Neuronal stem cell (in vitro differentiated cells): ENCODE measurements around the gene DEXI.

Experiments used
- DNase-seq: peaks from one replicate; pipeline ENCODE4 v3.0.0-alpha.2; 2013; ENCODE audit warnings: low spot score
- H2AFZ ChIP-seq: one replicate; pipeline ENCODE4 v1.6.1; 2013; ENCODE audit warnings: mild to moderate bottlenecking, low read length, inconsistent platforms
- H2AK5ac ChIP-seq: 2 replicates; pipeline ENCODE4 v1.6.1; 2013; ENCODE audit warnings: low read depth, mild to moderate bottlenecking, inconsistent platforms, low read length, moderate library complexity, mixed read lengths
- H2BK120ac ChIP-seq: 2 replicates; pipeline ENCODE4 v1.6.1; 2013; ENCODE audit warnings: low read depth, mild to moderate bottlenecking, inconsistent platforms, low read length, moderate library complexity, mixed read lengths
- H2BK12ac ChIP-seq: one replicate; pipeline ENCODE4 v1.6.1; 2013; ENCODE audit warnings: low read length, inconsistent platforms
- H2BK15ac ChIP-seq: 2 replicates; pipeline ENCODE4 v1.6.1; 2013; ENCODE audit warnings: mild to moderate bottlenecking, low read length, inconsistent platforms, mixed read lengths
- H2BK5ac ChIP-seq: one replicate; pipeline ENCODE4 v1.6.1; 2013; ENCODE audit warnings: inconsistent platforms, mild to moderate bottlenecking, low read length, moderate library complexity
- H3K14ac ChIP-seq: one replicate; pipeline ENCODE4 v1.6.1; 2013; ENCODE audit warnings: low read length, inconsistent platforms
- H3K18ac ChIP-seq: 2 replicates; pipeline ENCODE4 v1.6.1; 2013; ENCODE audit warnings: low read length, inconsistent platforms
- H3K23ac ChIP-seq: 2 replicates; pipeline ENCODE4 v1.6.1; 2013; ENCODE audit warnings: low read depth, mild to moderate bottlenecking, mixed read lengths, low read length, inconsistent platforms; ENCODE audit not compliant: poor library complexity
- H3K27ac ChIP-seq: replicated peaks from 3 replicates; pipeline ENCODE4 v1.5.1; 2013; ENCODE audit warnings: low read length, inconsistent platforms
- H3K27me3 ChIP-seq, 3 experiments: 2 replicates each; pipeline ENCODE4 v1.6.1; 2013; ENCODE audit warnings: low read length in 3 of 3, mild to moderate bottlenecking in 2 of 3, inconsistent platforms in 1 of 3, low read depth in 1 of 3, mixed read lengths in 1 of 3, moderate library complexity in 1 of 3; ENCODE audit not compliant: control insufficient read depth in 3 of 3, insufficient read depth in 3 of 3
- H3K36me3 ChIP-seq, 2 donors: replicated peaks in 1 of 2; 2 replicates each; pipeline ENCODE4 v1.6.1; 2013; ENCODE audit warnings: low read length in 2 of 2; ENCODE audit not compliant: control insufficient read depth in 2 of 2, insufficient read depth in 2 of 2
- H3K4ac ChIP-seq: 2 replicates; pipeline ENCODE4 v1.6.1; 2013; ENCODE audit warnings: inconsistent platforms, mild to moderate bottlenecking, low read length, moderate library complexity
- H3K4me1 ChIP-seq, 2 donors: 1 replicate in 1 of 2; 2 replicates in 1 of 2; pipeline ENCODE4 v1.6.1; 2013; ENCODE audit warnings: low read length in 2 of 2, low read depth in 1 of 2; ENCODE audit not compliant: control insufficient read depth in 2 of 2, insufficient read depth in 1 of 2
- H3K4me2 ChIP-seq: one replicate; pipeline ENCODE4 v1.6.1; 2013; ENCODE audit warnings: mild to moderate bottlenecking, low read length, inconsistent platforms; ENCODE audit not compliant: insufficient read depth, poor library complexity, severe bottlenecking
- H3K4me3 ChIP-seq, 2 donors: 2 replicates each; pipeline ENCODE4 v1.5.1; 2013; ENCODE audit warnings: low read length in 2 of 2, mild to moderate bottlenecking in 2 of 2, inconsistent platforms in 1 of 2, moderate library complexity in 1 of 2
- H3K79me1 ChIP-seq: one replicate; pipeline ENCODE4 v1.6.1; 2013; ENCODE audit warnings: low read depth, mild to moderate bottlenecking, inconsistent platforms, low read length, moderate library complexity
- H3K9ac ChIP-seq: one replicate; pipeline ENCODE4 v1.6.1; 2013; ENCODE audit warnings: mild to moderate bottlenecking, low read depth, low read length, inconsistent platforms; ENCODE audit not compliant: poor library complexity
- H3K9me3 ChIP-seq, 2 donors: replicated peaks in 1 of 2; 2 replicates each; pipeline versions ENCODE3 to v1.6.1; 2013; ENCODE audit warnings: low read length in 2 of 2, mild to moderate bottlenecking in 2 of 2, inconsistent platforms in 1 of 2, low read depth in 1 of 2, mixed read lengths in 1 of 2, moderate library complexity in 1 of 2; ENCODE audit not compliant: control insufficient read depth in 2 of 2, insufficient read depth in 1 of 2
- H4K8ac ChIP-seq: one replicate; pipeline ENCODE4 v1.6.1; 2013; ENCODE audit warnings: low read depth, mild to moderate bottlenecking, inconsistent platforms, low read length, moderate library complexity
- H4K91ac ChIP-seq: one replicate; pipeline ENCODE4 v1.6.1; 2013; ENCODE audit warnings: low read length, low read depth, mild to moderate bottlenecking, inconsistent platforms; ENCODE audit not compliant: poor library complexity
- WGBS, 2 donors: extraction: QIAGEN DNeasy Blood & Tissue Kit; methylation state at CpG; one replicate each; pipeline ENCODE4 v1.1.7; 2013; ENCODE audit warnings: missing lambda C conversion rate in 2 of 2, mixed read lengths in 1 of 2; ENCODE audit not compliant: insufficient read length in 2 of 2, insufficient replicate concordance in 1 of 2; ENCODE audit errors: extremely low coverage in 2 of 2; 5-methylcytosine and 5-hydroxymethylcytosine counted together

DEXI gene

GRCh38 chr16:10938796-10939648 lies 3.2 kb downstream of the DEXI start:
- Histone ChIP-seq H3K4me3 (no peak overlapping the region), H4K8ac (no peak overlapping the region), H3K18ac (no peak overlapping the region), H3K27ac (no peak overlapping the region), H2AK5ac (no peak overlapping the region), H3K4me1 (peaks cover 16 to 22% of the 10 kb centered on the region in 2 donors), H2BK120ac (no peak overlapping the region), H2BK5ac (no peak overlapping the region), H3K36me3 (peaks cover 2 to 49% of the 10 kb centered on the region in 2 donors), H3K9me3 (no peaks in the 10 kb centered on the region), H3K9ac (no peak overlapping the region), H3K79me1 (peaks cover 10% of the 10 kb centered on the region), H3K27me3 (peaks cover 0 to 3% (median 0%) of the 10 kb centered on the region in 3 experiments), H3K23ac (no peak overlapping the region), H2BK15ac (no peak overlapping the region), H3K4ac (no peak overlapping the region), H2AFZ (no peak overlapping the region), H3K4me2 (no peak overlapping the region), H2BK12ac (no peak overlapping the region), H4K91ac (no peak overlapping the region), H3K14ac (no peak overlapping the region)
- WGBS, 2 donors: no CpG with 5 or more reads among the region's 7 CpGs
- DNase-seq: no peak

- H3K18ac ChIP-seq: no peak overlapping the region
- H2BK120ac ChIP-seq: no peak overlapping the region
- H3K4ac ChIP-seq: no peak overlapping the region
- no peak overlapping the region for H4K91ac ChIP-seq
- no peak for DNase-seq
- no CpG with 5 or more reads among the region's 7 CpGs for WGBS, 2 donors
- peaks cover 2 to 53% of the 10 kb centered on the region in 2 donors for H3K36me3 ChIP-seq
- H2AK5ac ChIP-seq: no peak overlapping the region
- peaks cover 0 to 3% (median 0%) of the 10 kb centered on the region in 3 experiments for H3K27me3 ChIP-seq
- H3K23ac ChIP-seq: no peak overlapping the region
- H4K8ac ChIP-seq: no peak overlapping the region
- H3K9ac ChIP-seq: no peak overlapping the region
- H2BK5ac ChIP-seq: no peak overlapping the region
- no peak overlapping the region for H2BK12ac ChIP-seq
- peaks cover 10% of the 10 kb centered on the region for H3K79me1 ChIP-seq
- H2AFZ ChIP-seq: no peak overlapping the region
- H3K4me3 ChIP-seq: no peak overlapping the region
- H3K4me1 ChIP-seq: peaks cover 16 to 20% of the 10 kb centered on the region in 2 donors
- no peaks in the 10 kb centered on the region for H3K9me3 ChIP-seq
- H3K4me2 ChIP-seq: no peak overlapping the region
- H3K27ac ChIP-seq: no peak overlapping the region
- H3K14ac ChIP-seq: no peak overlapping the region
- H2BK15ac ChIP-seq: no peak overlapping the region
Observed at GRCh38 chr16:10938321-10938720, 3.9 kb downstream of the DEXI start.

GRCh38 chr16:10937068-10937859 lies 5.0 kb downstream of the DEXI start:
- no peak overlapping the region for H3K4me3 ChIP-seq

More at GRCh38 chr16:10937068-10937859, 5.0 kb downstream of the DEXI start:
- peaks cover 10% of the 10 kb centered on the region for H3K79me1 ChIP-seq
- peaks cover 12 to 20% of the 10 kb centered on the region in 2 donors for H3K4me1 ChIP-seq
- no peak overlapping the region for H3K27ac ChIP-seq
- H4K91ac ChIP-seq: no peak overlapping the region
- no peak overlapping the region for H2AFZ ChIP-seq
- no peaks in the 10 kb centered on the region for H3K9me3 ChIP-seq
- no peak for DNase-seq
- H2BK5ac ChIP-seq: no peak overlapping the region
- H3K23ac ChIP-seq: peak overlapping the region; percentile 13
- H3K14ac ChIP-seq: no peak overlapping the region
- H2AK5ac ChIP-seq: no peak overlapping the region
- H3K18ac ChIP-seq: no peak overlapping the region
- no peak overlapping the region for H4K8ac ChIP-seq
- no peak overlapping the region for H3K4me2 ChIP-seq
- no CpG with 5 or more reads among the region's 11 CpGs for WGBS, 2 donors
- H3K36me3 ChIP-seq: peaks cover 4 to 61% of the 10 kb centered on the region in 2 donors
- H3K4ac ChIP-seq: no peak overlapping the region
- no peak overlapping the region for H2BK15ac ChIP-seq
- no peak overlapping the region for H2BK120ac ChIP-seq
- peaks cover 0 to 3% (median 0%) of the 10 kb centered on the region in 3 experiments for H3K27me3 ChIP-seq
- no peak overlapping the region for H2BK12ac ChIP-seq
- H3K9ac ChIP-seq: no peak overlapping the region
